ENCODE data around the gene FAM161A.

The FAM161A gene, protein sequence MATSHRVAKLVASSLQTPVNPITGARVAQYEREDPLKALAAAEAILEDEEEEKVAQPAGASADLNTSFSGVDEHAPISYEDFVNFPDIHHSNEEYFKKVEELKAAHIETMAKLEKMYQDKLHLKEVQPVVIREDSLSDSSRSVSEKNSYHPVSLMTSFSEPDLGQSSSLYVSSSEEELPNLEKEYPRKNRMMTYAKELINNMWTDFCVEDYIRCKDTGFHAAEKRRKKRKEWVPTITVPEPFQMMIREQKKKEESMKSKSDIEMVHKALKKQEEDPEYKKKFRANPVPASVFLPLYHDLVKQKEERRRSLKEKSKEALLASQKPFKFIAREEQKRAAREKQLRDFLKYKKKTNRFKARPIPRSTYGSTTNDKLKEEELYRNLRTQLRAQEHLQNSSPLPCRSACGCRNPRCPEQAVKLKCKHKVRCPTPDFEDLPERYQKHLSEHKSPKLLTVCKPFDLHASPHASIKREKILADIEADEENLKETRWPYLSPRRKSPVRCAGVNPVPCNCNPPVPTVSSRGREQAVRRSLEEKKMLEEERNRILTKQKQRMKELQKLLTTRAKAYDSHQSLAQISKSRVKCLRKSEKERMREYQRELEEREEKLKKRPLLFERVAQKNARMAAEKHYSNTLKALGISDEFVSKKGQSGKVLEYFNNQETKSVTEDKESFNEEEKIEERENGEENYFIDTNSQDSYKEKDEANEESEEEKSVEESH

DNA sequence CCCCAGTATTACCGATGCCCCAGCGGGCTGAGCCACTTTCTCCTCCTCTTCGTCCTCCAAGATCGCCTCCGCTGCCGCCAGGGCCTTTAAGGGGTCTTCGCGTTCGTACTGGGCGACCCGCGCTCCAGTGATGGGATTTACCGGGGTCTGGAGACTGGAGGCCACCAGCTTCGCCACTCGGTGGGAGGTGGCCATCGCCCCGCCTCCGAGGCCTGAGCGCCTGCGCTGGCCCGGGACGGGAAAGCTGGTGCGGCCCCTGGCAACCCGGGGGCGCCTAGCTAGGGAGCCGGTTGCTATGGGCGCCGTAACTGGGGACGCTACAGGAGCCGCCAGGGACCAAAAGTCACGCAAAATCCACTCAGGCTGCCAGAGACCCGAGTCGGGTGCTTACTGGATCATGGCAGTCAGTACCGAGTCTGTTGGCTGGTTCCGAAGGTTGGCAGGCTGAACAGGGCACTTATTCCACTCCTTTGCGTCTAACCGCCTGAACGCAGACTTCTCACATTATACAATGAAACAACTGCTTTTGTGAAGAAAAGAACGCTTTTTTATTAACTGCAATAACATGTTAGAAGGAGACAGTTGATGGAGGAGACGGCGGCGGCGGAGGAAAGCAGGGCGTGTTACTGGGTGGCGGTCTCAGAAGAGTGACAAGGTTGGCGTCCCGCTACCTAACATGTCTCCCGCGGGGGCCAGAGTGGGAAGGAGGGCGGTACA, at the start of gene FAM161A:
Gene FAM161A (minus strand): TSS at position 214 of the 717 bp plus-strand sequence. CDS start 19 bp downstream, at position 195.
- H3K27ac ChIP-seq: peak within 1 kb of the TSS; percentile 86
- TF ChIP-seq ZFX (IDR thresholded peaks at IDR 0.05): no peak
- TF ChIP-seq, protein P1, sequence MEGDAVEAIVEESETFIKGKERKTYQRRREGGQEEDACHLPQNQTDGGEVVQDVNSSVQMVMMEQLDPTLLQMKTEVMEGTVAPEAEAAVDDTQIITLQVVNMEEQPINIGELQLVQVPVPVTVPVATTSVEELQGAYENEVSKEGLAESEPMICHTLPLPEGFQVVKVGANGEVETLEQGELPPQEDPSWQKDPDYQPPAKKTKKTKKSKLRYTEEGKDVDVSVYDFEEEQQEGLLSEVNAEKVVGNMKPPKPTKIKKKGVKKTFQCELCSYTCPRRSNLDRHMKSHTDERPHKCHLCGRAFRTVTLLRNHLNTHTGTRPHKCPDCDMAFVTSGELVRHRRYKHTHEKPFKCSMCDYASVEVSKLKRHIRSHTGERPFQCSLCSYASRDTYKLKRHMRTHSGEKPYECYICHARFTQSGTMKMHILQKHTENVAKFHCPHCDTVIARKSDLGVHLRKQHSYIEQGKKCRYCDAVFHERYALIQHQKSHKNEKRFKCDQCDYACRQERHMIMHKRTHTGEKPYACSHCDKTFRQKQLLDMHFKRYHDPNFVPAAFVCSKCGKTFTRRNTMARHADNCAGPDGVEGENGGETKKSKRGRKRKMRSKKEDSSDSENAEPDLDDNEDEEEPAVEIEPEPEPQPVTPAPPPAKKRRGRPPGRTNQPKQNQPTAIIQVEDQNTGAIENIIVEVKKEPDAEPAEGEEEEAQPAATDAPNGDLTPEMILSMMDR (conservative IDR thresholded peaks at IDR 0.05): no peak

DNA sequence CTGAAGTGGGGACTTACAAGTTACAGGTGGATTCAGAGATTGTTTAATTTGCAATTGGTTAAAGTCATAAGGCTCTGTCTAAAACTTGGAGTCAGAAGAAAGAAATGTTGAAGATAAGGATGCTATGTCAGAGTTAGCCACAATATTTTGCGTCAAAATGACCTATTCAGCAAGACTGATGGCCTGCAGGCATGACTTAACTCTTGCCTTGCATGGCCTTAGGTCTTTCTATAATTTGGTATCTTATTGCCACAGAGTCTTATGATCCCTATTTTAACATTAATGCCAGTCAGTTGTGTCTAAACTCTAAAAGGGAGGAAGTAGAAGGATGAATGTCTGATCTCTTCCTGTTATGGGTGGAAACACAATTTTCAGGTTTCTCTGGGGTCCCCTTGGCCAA, 46.4 kb upstream of the FAM161A start:
- no peak overlapping the region for H3K27ac ChIP-seq
- TF ChIP-seq ZFX (IDR thresholded peaks at IDR 0.05): no peak
- TF ChIP-seq, protein P1 (conservative IDR thresholded peaks at IDR 0.05): no peak

DNA sequence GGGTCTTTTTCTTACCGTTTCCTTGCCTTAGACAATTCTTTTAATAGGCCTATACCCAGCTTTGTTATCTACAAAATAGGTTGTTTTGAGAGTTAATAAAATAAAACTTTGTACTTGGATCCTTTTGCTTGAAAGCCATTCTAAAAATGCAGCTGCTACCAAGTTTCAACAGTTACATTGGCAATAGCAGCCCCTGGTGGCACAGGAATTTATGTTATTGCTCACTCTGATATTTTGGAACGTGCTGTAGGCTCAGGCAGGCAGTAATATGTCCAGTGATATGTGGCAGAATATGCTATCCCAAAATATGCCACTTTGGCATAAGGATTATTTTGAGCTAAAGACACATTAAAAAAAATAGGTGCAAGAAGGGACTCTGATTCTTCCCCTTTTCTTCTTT, 45.0 kb upstream of the FAM161A start:
- no peak overlapping the region for H3K27ac ChIP-seq
- TF ChIP-seq ZFX (IDR thresholded peaks at IDR 0.05): no peak
- TF ChIP-seq, protein P1 (conservative IDR thresholded peaks at IDR 0.05): peak; percentile 38

DNA sequence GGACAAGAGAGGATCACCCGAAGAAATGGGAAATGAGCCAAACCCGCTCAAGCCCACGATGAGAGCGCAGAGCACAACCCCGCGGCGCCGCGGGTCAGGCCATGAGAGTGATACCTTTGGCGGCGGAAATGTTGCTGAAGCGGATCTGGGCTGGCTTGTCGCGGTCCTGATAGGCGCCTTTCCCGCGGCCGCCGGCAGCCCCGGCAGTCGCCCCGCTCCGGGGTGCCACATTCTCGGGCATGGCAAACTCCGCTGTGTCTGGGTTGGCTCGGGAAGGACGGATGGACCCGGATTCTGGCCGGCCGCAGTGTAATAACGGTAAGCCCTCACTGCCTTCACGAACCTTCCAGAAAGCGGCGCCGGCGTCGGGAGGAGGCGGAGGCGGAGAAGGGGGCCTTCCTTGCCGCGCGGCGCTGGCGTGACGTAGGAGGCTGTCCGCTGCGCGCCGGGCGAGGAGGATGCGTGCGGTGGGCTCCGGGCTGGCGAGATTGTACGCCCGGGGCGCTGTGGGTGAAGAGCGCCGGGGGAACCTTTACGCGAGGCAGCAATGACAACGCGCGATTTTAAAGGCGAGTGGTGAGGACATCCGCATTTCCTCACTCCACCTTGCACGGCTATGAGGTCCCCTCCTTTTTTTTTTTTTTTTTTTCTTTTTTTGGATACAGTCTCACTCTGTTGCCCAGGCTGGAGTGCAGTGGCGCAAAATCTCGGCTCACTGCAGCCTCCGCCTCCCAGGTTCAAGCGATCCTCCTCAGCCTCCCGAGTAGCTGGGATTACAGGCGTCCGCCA, 34.6 kb upstream of the FAM161A start, which contains the start of gene CCT4:
Gene CCT4 (minus strand): TSS at position 390 of the 789 bp plus-strand sequence. CDS start 149 bp downstream, at position 241.
- peak within 1 kb of the TSS; percentile 96 for H3K27ac ChIP-seq
- TF ChIP-seq, protein P1 (conservative IDR thresholded peaks at IDR 0.05): no peak
- TF ChIP-seq ZFX (IDR thresholded peaks at IDR 0.05): peak; percentile 25; the same call in 1 of the 2 replicates

DNA sequence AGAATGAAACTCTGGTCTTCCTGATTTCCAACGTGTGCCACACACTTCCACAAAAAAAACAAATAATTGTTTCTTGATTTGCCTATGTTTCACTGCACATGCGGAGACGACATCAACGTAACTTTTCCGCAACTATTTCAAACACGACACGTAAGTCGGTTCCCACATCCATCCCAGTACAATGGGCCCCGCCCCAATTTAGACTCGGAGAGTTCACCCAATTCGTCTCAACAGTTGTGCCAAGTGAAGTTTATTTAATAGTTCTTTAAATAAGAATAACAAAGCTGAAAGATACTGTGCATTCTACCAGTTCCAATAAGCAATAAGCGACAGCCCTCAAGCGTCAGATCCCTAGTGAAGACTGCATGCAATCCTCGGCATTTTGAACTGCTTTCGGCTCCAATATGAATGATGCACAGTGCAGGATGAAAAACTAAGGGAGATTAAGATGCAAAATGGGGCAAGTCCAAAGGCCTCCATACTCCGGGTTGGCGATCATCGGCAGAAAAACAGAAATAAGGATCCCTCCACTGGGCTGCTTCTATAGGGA, 33.9 kb upstream of the FAM161A start:
- H3K27ac ChIP-seq: peak overlapping the region; percentile 96

DNA sequence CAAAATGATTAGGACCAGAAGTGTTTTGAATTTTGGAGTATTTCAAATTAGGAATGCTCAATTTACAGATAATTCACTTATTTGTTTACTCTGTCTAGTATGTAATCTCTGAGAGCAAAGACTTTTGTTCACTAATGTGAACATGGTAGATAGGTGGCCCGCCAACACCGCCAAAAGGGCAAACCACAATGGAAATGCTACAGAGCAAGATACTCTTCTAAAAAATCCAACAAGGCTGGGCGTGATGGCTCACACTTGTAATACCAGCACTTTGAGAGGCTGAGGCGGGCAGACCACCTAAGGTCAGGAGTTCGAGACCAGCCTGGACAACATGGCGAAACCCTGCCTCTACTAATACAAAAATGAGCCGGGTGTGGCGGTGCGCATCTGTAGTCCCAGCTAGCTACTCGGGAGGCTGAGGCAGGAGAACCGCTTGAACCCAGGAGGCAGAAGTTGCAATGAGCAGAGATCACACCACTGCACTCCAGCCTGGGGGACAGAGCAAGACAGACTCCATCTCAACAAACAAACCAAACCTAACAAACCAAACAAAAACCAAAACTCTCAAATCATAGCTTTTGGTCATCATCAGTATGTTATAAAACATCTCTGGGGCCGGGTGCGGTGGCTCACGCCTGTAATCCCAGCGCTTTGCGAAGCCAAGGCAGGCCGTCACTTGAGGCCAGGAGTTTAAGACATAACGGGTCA, 32.2 kb upstream of the FAM161A start:
- TF ChIP-seq, protein P1 (conservative IDR thresholded peaks at IDR 0.05): no peak
- TF ChIP-seq ZFX (IDR thresholded peaks at IDR 0.05): no peak

More for the DNA sequence above, 33.9 kb upstream of the FAM161A start:
- TF ChIP-seq ZFX (IDR thresholded peaks at IDR 0.05): no peak

More for the DNA sequence above, 32.2 kb upstream of the FAM161A start:
- H3K27ac ChIP-seq: no peak overlapping the region

Data from C4-2B (cell line).